Suppressor macrophage treated with lipopolysaccharide for 1 hour (primary cell): Measurements from ENCODE around the gene PYGO2.
"Not testable (repeated sequence)": the region's sequence is repeated elsewhere in the genome, so short reads cannot be mapped to it uniquely, and the experiment has no call there.

Experiments
- DNase-seq, 3 donors: peaks; one replicate each; pipeline ENCODE4 v3.0.0-alpha.2; 2020 to 2022

PYGO2 gene

GRCh38 chr1:154999571-155000410 is 38.2 kb upstream of the PYGO2 start:
- DNase-seq: no peak

- peak; percentile 64 to 79 (median 68) for DNase-seq
Observed at GRCh38 chr1:154998818-154999570, 37.4 kb upstream of the PYGO2 start.

- no peak for DNase-seq
Observed at GRCh38 chr1:154998201-154998780, 36.7 kb upstream of the PYGO2 start.

- DNase-seq: peak; percentile 68 to 74 (median 74)
Observed at GRCh38 chr1:154996966-154997701, 35.6 kb upstream of the PYGO2 start.

- peak; percentile 74 to 80 (median 75) for DNase-seq
Observed at GRCh38 chr1:154995301-154995983, 33.9 kb upstream of the PYGO2 start.

- DNase-seq: no peak
Observed at GRCh38 chr1:154994591-154994990, 33.0 kb upstream of the PYGO2 start.

- DNase-seq: no peak
Observed at GRCh38 chr1:154994269-154994587, 32.6 kb upstream of the PYGO2 start.

- no peak for DNase-seq
Observed at GRCh38 chr1:154993572-154994268, 32.1 kb upstream of the PYGO2 start, which contains the start of gene LENEP. Gene LENEP, plus strand, starts transcription at chr1:154993586. Its CDS starts 22 bp downstream, at chr1:154993608.

- DNase-seq: no peak
Observed at GRCh38 chr1:154992721-154993571, 31.4 kb upstream of the PYGO2 start.

GRCh38 chr1:154990276-154990675 is 28.7 kb upstream of the PYGO2 start:
- no peak for DNase-seq

GRCh38 chr1:154989195-154989860 is 27.7 kb upstream of the PYGO2 start:
- no peak for DNase-seq

- DNase-seq: no peak
Observed at GRCh38 chr1:154988058-154988954, 26.7 kb upstream of the PYGO2 start.

- no peak for DNase-seq
Observed at GRCh38 chr1:154987326-154987725, 25.7 kb upstream of the PYGO2 start.

- not testable (repeated sequence) for DNase-seq
Observed at GRCh38 chr1:154986736-154987135, 25.2 kb upstream of the PYGO2 start.

GRCh38 chr1:154983776-154984466 is 22.3 kb upstream of the PYGO2 start:
- DNase-seq: no peak

- peak; percentile 98 to 99 (median 99) for DNase-seq
Observed at GRCh38 chr1:154982897-154983648, 21.5 kb upstream of the PYGO2 start, which contains the start of gene FLAD1. Gene FLAD1, plus strand, starts transcription at chr1:154983344. Its CDS starts 351 bp downstream, at chr1:154983695.

- no peak for DNase-seq
Observed at GRCh38 chr1:154982341-154982740, 20.8 kb upstream of the PYGO2 start.
